NCI-H446 treated with DMSO at 0.1 percent for 48 hours (cell line): ENCODE measurements around the gene CHMP6.

ENCODE experiments used
- DNase-seq: peaks from one replicate; lab custom pipeline; 2025; lab: John Stamatoyannopoulos, UW

The CHMP6 gene

DNA sequence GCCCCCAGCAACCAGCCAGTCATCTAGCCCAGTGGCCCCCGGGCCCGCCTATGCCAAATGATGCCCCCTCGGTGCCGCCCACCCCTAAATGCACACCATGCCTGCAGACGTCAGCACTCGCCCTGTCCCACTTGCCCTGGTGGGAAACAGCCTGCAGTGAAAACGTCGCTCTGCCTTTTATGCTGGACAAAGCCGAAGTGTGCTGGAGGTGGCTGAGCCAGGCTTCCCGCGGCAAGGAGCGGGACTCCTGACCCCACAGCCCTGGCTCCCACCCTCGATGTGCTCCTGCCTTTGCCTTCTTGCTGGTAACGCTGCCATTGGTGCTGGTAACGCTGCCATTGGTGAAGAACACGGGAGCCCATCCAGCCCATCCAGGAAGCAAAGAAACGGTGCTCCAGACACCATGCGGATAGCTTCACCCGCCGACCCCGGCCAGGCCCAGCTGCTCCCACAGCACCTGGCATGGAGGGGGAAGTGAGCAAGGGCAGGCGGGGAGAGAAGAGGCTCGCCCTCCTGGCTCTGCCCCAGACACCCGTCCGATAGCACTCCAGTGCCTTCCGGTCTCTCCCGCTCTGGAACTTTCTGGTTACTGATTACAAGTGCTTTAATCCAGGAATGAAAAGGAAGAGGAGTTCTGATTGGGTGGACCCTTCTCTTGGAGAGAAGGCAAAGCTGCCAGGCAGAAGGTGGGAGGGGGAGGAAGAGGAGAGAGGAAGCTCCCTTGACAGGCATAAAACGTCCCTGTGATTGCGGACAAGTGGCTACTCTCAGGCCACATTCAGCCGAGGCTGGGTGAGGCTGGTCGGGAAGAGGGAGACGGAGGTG, 39.3 kb downstream of the CHMP6 start:
- no peak for DNase-seq

DNA sequence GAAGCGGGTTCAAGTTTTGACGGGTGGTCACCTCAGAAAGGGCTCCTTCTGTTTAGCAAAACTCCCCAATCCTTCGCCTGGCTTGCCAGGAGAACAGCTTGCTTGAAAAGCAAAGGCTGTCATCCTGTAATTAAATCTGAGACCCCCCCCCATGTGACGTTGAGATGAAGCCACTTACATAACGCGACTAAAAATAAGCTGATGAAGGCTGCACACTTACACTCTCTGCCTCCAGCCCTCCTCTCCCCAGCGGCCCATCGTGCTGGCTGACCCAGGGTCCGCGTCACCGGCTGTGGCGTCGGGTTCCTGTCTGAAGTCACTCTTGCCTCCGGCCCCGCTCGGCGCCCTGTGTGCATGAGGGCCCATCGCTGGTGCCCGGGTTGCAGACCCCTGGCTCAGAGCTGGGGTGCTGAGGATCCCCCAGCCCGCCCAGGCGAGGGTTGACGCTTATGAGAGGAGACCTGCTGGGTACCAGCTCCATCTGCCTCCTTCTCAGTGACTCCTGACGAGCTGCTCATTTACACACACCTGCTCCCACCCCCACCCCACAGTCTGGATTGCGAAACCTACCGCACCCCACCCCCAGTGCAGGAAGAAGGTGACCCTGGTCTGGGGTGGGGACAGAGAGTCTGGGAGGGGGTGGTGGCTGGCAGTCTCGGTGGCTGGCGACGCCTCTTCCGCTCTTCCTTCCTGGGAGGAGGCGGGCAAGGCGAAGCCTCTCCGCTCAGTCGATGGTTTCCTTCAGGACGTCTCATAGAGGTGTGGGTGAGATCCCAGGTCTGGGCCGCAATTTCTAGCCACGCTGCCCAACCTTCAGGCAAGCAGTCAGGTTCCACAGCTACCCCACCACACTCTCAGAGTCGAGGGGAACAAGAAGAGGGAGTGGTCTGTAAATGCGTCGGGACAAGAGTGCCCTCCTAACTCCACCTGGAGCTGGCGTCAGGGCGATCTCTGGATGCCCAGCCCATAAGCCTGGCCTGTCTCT, 40.2 kb downstream of the CHMP6 start:
- DNase-seq, result no peak

DNA sequence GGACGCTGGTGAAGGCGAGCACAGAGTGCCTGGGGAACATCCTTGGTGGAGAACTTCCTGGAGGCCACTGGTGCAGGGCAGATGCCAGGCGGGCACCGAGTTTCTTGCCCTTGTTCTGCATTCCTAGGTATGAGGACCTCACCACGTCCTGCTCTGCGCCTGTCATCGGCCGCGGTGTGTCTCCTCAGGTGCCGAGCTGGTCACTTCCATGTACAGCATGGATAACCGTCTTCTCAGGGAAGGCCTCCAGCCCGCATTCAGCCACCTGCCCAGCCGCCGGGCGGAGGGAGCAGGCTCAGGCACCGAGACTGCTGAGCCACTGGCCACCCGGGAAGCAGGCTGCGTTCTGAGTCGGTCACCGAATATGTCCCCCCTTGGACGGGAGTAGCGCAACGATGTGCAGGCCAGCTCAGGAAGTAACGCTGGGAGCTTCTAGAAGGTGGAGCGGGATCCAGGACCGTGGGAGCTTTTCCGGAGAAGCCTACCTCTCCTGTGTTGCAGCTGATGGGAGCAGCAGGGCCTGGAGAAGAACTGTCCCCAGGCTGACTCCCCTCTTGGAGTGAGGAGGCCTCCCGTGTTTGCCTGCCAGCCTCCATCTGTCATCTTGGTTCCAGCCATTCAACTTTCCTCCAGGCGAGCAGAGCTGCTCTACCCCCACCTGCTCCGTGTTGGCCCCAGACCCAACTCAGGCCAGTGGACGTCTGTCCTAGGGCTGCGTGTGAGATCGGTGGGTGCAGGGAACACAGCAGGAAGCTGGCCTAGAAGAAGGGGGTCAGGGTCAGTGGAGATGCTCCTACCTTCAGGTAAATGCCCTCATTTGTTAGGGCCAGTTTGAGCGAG, 41.2 kb downstream of the CHMP6 start:
- DNase-seq, result peak; percentile 40

DNA sequence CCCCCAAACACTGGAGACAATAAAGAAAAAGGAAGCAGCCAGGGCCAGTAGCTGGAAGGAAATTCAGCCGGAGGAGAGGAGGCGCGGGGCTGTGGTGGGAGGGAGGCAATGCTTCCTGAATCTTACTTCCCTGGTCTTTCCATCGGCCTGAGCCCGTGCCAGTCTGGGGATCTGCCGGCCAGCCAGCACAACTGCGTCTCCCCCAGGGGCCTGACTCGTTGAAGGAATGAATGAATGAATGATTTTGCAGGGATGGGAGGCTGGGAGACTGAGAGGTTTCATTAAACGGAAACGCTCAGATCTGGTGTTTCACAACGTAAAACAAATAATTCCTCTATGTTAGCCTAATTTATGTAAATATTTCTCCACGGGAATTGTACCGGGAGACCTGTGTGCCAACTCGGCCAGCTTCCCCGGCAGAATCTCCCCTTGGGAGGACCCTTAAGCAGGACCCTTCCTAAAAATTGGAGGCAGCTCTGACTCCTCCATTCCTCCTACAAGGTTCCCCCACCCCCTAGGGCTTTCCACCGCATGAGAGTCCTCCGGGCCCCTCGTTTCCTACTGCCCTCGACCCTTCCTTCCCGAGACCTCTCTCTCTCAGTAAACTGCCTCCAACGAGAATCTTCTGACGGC, 42.0 kb downstream of the CHMP6 start:
- no peak for DNase-seq

DNA sequence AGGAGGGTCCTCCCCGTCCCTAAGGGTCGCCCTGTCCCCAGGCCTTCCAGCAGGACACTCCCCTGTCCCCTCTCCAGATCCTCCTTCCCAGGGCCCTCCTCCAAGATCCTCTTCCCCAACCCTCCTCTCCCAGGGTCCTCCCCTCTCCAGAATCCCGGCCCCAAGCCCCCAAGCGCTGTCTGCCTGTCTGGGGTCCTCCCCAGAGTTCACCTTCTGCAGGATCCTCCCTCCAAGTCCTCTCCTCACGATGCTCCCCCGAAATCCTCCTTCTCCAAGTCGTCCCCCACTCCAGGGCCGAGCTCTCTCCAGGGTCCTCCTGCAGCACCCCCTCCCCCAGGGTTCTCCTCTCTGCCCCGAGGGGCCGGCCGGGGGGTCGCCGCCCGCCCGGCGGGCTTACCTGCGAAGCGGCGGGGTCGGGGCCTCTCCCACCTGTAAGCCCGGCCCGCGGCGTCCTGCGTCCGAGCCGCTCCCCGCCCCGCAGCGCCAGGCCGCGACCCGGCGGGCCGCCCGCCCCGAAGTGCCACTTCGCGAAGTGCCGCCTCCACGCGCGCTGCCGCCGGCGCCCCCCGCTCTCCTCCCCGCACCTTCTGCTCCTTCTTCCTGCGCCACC, 42.6 kb downstream of the CHMP6 start:
- no peak for DNase-seq

DNA sequence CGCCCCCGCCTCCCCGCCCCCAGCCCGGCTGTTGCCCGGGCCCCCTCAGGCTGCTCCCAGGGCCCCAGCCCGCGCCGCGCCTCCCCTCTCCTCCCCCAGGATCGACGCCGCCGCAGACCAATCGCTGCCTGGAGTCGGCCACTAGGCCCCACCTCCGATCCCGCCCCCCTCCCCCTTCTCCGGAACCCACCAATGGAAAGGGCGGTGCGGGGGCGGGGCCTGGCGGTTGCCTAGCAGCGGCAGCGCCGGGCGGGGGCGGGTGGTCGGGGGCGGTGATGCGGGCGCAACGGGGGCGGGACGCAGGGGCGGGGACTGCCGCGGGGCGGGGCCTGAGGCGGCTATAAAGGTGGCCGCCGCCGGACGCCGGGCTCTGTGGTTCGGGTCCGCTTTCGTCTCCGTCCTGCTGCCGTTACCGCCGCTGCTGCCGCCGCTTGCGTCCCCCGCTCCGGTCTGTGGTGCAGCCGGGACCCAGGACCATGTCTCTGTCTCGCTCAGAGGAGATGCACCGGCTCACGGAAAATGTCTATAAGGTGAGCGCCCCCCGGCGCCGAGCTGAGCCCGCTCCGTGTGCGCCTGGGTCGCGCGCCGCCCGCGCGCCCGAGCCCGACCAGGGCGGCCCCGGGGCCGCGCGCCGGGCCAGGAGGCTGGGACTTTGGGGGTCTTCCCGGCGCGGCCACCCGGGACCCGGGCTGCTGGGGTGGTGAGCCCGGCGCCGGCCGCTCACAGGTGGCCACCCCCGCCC, 43.3 kb downstream of the CHMP6 start, which contains the start of gene BAIAP2:
BAIAP2 (plus strand) TSS at position 373 of the 742 bp plus-strand sequence; CDS start at position 477, 104 bp downstream.
- peak; percentile 90 for DNase-seq

DNA sequence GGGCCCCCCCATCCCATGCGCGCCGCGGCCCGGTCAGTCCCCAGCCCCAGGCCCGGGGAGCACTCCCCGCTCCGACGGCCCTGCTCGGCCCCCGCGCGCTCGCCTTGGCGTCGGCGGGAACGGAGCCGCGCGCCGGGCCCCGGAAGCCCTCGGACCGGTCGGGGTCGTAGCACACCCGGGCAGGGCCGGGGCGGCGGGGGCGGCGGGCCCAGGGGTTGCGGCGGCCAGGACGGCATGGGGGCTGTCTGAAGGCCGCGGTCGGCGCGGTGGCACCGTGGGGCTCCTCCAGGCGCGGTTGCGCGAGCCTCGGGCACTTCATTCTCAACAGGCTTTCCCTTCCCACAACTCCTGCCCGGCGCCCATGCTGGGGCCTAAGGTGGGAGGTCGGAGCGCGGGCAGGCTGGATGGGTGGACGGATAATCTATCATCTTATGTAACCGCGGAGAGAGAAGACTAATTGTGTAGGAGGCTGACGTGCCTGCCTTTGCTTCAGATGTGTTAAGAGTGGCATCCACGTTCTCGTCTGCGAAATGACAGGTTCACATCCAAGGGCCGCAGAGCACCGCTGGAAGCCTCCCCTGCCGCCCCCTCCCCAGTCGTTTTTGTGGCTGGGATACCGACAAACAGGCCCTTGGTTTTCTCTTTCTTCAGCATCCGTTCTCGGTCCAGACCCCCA, 44.0 kb downstream of the CHMP6 start:
- no peak for DNase-seq

DNA sequence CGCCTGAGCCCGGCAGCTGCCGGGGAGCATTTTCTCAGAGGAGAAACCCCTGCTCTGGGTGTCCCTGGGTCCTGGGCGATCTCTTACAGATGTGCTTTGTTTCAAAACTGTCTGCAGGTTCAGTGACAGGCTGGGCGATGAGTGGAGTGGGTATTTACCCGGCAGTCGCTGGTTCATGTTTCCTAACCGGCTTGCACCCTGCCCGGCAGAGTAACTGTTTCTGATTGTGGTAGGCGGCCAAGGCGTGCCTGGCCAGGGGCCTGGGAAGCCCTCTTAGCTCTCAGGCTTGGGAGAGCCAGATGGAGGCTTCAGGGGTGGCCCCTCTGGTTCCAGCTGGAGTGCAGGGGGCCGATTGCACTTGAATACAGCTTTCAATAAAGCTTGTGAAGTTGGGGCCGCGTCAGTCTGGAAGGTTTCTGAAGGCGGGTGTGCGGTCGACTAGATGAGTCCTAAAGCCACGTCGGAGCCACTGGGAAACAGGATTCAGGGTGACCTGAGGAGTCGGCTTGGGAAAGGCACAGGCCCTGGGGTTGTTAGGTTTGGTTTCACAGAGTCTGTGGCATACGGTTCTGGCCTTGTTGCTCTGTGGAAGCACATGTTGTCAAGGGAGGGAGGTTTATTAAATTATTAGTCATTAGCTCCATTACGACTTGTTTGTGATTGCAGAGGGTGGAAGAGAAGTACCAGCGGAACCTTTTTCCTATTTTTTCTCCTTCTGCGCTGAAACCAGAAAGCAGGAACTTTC, 44.7 kb downstream of the CHMP6 start:
- DNase-seq, result peak; percentile 72

DNA sequence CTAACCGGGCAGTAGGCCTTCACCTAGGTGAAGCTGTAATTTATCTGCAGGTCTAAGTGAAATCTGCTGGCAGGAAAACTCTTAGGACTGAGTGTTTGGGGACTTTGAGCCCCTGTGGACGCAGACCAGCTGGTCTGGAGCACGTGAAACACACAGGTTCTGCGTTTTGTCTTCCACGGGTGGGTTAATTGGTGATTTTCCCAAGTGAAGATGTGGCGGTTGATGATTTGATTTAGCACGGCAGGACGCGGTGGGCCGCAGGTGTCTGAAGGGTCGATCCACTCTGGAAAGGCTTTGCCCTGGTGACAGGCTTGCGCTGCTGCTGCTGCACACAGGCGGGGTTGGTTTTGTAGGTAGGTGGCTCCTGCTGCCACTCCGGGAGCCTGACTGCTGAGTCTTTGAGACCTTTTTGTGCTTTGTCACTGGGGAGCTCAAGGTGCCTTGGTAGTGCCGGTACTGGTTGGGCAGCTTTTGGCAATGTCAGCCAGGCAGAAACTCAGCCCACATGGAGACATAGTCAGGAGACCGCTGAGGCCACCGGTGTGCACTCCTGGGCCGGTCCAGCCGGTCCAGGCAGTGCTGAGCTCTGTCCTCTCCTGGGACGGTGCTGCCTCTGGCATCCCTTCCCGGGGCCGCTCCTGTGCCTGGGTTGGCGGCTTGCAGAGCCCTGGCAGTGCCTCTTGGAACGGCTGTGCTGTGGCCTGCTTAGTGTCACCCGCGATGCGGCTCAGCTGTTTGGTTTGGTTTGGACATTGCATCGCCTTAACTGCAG, 45.6 kb downstream of the CHMP6 start:
- DNase-seq, result peak; percentile 13

DNA sequence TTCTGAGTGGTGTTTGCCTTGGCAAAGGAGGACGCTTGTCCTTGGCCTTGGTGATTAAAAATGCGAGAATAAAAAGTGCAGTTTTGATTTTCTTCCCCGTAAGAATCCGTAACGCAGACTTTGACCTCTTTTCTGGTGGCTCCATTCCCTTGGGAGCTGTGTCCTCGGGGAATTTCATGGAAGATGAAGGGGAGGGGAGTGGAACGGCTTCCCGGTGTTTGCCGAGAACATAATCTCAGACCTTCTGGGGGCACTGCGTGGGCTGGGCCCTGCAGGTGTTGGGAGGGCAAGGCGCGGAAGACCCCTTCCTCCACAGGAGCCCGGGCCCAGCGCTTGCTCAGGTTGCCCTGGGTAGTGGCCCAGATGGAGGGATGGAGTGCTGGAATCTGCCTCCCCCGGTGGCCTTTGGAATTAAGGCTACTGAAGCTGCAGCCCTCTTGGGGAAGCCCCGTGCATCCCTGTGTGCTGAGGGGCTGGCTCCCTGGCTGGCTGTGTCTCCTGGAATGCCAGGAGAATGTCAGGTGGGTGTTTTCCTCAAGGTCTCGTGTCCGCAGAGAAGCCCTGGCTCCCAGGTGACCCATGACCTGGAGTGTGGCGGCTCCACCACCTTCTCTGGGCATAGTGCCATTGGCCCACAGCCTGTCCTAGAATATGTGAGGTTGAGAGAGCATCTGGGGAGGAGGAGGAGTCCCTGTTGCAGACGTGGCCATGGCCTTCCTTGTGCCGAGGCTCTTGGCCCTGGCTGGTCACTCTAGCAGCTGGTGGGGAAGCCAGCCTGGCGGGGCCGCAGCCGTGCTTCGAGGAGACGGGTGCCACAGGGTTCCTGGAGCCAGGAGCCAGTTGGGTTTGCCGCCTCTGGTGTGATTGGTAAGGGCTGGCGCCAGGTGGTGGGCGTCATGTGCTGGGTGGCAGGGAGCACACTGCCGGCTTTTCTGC, 46.4 kb downstream of the CHMP6 start:
- no peak for DNase-seq

DNA sequence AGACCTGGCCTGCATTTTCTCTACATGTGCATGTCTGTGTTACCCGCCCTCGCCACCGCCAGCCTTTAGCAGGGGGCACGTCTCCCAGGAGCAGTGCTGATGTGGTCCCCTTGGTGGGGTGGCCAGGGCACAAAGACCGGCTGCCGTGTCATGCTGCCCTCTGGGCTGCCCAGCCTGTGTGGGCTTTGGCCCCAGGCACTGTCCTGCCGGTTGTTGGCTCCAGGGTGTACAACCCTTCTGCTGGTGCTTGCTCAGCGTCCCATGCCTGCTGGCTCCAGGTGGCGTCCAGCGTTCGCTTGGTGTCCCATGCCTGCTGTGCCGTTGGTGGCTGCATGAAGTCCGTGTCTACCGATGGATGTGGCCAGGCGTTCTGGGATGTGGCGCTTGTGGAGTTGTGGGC, 47.5 kb downstream of the CHMP6 start:
- DNase-seq, result no peak

DNA sequence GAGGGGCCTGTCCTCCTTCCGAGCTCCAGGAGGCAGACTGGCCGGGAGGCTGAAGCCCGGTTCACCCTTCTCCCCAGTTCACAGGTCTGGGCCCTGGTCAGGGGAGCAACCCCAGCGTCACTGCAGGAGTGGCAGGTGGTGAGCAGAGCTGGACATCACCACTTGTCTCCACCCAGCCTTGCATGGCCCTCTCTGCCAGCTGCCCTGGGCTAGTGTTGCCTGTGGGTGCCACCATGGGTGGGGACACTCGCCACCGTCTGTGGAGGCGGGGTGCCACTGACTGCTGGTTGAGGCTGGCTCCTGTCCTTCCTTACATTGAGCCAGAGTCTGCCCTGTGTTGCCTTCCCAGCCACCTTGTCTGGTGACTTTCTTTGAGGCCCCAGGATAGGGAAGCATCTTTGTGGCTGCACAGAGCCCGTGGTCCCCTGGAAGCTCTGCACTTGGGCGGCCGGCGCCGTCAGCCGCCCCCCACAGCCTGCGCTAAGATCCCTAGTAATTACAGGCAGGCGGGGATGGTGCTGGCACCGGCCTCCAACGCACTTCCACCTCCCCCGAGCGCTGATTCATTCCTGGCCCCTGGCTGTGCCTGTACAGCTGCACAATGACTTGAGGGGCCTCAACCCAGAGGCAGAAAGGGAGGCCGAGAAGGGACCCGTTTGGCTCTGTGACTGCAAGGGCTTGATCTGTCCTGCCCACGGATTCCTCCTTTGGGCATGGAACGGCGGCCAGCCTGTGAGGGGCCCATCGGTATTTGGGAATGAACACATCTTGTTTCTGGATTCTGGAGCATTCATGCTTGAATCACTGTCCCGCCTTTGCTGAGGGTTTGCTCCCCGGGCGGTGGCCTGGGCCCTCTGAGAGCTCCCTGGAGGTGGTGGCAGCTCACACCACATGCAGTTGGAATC, 48.5 kb downstream of the CHMP6 start:
- no peak for DNase-seq

DNA sequence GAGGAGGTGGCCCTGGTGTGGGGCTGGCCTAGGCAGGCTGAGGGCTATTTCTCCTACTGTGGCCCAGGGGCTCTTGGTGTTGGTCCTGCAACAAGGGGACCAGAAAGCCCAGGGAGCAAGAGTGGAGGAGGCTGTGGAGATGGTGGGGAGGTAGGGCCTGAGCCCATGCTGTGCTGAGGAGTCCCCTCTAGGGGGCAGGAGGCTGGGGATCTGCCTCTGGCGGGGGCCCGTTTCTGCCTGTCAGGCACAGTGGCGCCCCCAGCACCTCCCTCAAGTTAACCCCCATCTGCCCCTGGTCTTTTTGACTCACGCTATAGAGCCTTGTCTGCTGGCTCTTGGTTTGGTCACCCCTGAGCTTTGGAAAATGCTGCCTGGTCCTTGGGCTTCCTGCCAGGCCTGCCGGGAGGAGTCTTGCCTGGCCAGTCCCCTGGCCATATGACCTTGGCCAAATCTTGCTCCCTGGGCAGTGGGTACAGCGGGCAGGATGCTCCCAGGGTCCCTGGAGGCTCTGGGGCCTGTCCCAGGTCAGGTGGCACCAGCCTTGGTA, 49.2 kb downstream of the CHMP6 start:
- DNase-seq, result no peak

DNA sequence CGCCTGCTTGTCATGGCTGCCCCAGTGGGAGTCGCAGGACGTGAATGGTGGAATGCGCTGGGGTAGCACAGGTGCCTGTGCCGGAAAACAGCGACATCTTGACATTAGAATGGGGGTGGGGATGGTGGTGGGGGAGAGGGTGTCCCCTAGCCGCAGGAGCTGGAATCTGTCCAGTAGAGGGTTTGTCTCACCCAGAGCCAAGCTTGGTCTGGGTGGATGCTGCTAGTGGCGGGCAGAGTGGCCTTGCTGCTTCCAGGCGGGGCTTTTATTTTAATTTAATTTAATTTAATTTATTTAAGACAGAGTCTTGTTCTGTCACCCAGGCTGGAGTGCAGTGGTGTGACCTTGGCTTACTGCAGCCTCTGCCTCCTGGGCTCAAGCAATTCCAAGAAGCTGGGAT, 51.0 kb downstream of the CHMP6 start:
- DNase-seq, result no peak

DNA sequence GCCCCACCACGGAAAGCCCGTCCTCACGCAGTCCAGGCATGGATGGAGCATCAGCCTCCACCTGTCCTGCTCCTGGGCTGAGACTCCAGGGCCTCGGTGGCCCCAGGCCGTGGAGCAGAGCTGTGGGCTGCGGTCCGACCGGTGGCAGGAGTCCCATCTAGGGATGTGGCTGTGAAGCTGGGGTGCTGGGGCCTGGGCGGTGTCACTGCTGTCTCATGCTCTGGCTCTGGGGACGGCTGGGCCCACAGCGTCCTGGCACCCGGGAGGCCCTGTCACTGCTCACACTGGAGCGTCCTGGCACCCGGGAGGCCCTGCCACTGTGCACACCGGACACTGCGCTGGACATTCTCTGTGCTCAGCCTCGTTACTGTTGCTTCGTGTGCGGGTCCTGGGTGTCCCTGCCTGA, 51.7 kb downstream of the CHMP6 start:
- no peak for DNase-seq
